Colonic mucosa (tissue), 4 donors: ENCODE data around the gene POU2F2. TPM values are rescaled to one million over a fixed set of nuclear protein-coding genes. Genes with fewer than 3 reads are reported as not detected.
A peak's percentile ranks its signal among the peaks of the same experiment; 100 is the strongest.

Source experiments
- DNase-seq: peaks from one replicate; pipeline ENCODE4 v3.0.0-alpha.2; 2020
- H3K27ac ChIP-seq: fragments of 200-600 bp; one replicate; pipeline ENCODE4 v1.8.0; 2021
- H3K27me3 ChIP-seq: fragments of 200-600 bp; one replicate; pipeline ENCODE4 v1.8.0; 2021
- H3K36me3 ChIP-seq: fragments of 200-600 bp; one replicate; pipeline ENCODE4 v1.8.0; 2021
- H3K4me1 ChIP-seq: fragments of 200-600 bp; one replicate; pipeline ENCODE4 v1.8.0; 2021; ENCODE audit warnings: mild to moderate bottlenecking
- H3K4me3 ChIP-seq: fragments of 200-600 bp; one replicate; pipeline ENCODE4 v1.8.0; 2021
- H3K9ac ChIP-seq, 2 donors: one replicate each; pipeline ENCODE4 v1.7.0; 2013; ENCODE audit warnings: control low read depth in 2 of 2, low read depth in 2 of 2, low read length in 2 of 2
- H3K9me3 ChIP-seq: fragments of 200-600 bp; one replicate; pipeline ENCODE4 v1.8.0; 2021
- intact Hi-C: fragments of 100-400 bp; cut with DNase I; formaldehyde crosslinking; loops from one replicate; pipeline ENCODE4 v1.14.1; 2022
- total RNA-seq, 2 donors: library from RNA; stranded (reverse); fragmentation: NEBNext Ultra II Directional in 1 of 2; extraction: Animal tissue kit (Norgen Biotek cat#: 25700) in 1 of 2; gene quantifications; one replicate each; pipeline ENCODE4 v1.2.1, GENCODE V29; 2021
- TF ChIP-seq, protein P1 (sequence below): fragments of 200-600 bp; IDR thresholded peaks from one replicate; pipeline ENCODE4 v1.8.0; 2022; ENCODE audit warnings: antibody characterized with exemption, mild to moderate bottlenecking
- donor health status: healthy.
- donor health status: DM: no; HTN: no; CAD: no.
- donor health status: DM: no; HTN: no; CAD: no.

POU2F2 gene
- total RNA-seq, 2 donors from 2014 or later = 2.1 to 4.0 TPM

DNA sequence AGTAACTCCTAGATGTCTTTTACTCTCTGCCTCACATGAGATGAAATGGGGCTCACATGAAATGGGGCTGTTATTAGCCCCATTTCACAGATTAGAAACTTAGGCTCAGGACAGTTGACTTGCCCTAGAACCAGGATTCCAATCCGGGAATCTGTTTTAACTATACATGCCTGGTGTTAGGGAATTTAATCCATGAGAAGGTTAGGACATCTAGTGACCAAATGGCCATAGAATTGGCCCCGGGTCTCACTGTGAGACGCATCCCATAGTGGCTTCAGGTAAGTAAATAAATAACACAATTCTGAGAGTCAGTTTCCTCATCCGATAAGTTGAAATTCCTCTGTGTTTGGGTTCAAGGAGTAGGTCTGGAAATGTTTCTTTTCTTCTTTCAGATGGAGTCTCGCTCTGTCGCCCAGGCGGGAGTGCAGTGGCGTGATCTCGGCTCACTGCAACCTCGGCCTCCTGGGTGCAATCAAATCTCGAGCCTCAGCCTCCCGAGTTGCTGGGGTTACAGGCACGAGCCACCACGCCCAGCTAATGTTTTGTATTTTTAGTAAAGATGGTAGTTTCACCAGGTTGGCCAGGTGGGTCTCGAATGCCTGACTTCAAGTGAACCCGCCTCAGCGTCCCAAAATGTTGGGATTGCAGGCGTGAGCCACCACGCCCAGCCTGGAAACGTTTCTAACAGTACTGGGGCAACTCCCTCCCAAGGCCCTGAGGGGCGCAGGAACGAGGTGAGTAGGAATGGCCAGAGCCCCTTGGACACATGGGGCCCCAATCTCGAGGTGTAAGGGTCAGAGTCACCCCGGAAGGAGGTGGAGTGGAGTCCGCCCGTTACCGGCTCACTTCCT is 57.5 kb downstream of the POU2F2 start:
- Histone ChIP-seq H3K4me1 (no peaks in the 10 kb centered on the region), H3K36me3 (peaks cover 3% of the 10 kb centered on the region), H3K4me3 (peak overlapping the region; percentile 80), H3K9me3 (no peaks in the 10 kb centered on the region), H3K9ac (peak overlapping the region; percentile 90 to 91), H3K27ac (peak overlapping the region; percentile 97), H3K27me3 (no peaks in the 10 kb centered on the region)
- peak; percentile 52 for DNase-seq
- intact Hi-C loops = no loop called here
- TF ChIP-seq, protein P1, sequence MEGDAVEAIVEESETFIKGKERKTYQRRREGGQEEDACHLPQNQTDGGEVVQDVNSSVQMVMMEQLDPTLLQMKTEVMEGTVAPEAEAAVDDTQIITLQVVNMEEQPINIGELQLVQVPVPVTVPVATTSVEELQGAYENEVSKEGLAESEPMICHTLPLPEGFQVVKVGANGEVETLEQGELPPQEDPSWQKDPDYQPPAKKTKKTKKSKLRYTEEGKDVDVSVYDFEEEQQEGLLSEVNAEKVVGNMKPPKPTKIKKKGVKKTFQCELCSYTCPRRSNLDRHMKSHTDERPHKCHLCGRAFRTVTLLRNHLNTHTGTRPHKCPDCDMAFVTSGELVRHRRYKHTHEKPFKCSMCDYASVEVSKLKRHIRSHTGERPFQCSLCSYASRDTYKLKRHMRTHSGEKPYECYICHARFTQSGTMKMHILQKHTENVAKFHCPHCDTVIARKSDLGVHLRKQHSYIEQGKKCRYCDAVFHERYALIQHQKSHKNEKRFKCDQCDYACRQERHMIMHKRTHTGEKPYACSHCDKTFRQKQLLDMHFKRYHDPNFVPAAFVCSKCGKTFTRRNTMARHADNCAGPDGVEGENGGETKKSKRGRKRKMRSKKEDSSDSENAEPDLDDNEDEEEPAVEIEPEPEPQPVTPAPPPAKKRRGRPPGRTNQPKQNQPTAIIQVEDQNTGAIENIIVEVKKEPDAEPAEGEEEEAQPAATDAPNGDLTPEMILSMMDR = no peak

DNA sequence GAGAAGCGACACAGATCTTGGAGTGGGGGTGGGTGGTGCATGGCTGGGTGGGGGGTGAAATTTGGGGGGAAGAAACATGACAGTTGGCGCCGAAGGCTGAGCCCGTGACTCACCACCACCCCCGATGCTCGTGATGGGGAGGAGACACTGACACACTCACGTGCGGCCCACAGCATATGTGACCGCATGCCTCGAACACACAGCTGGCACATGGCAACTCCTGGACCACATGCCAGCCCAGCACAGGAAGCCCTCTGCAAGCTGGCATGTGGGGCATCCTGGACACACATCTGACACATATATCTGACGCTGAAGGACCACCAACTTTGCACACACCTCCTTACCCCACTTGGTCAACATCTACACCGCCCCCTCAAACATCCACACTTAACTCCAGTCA is 61.0 kb downstream of the POU2F2 start:
- Histone ChIP-seq H3K4me1 (no peaks in the 10 kb centered on the region), H3K4me3 (no peak overlapping the region), H3K27ac (no peak overlapping the region), H3K27me3 (peaks cover 5% of the 10 kb centered on the region), H3K9ac (no peak overlapping the region), H3K9me3 (no peaks in the 10 kb centered on the region), H3K36me3 (no peaks in the 10 kb centered on the region)
- intact Hi-C loops = no loop called here
- TF ChIP-seq, protein P1 = no peak
- DNase-seq = no peak

DNA sequence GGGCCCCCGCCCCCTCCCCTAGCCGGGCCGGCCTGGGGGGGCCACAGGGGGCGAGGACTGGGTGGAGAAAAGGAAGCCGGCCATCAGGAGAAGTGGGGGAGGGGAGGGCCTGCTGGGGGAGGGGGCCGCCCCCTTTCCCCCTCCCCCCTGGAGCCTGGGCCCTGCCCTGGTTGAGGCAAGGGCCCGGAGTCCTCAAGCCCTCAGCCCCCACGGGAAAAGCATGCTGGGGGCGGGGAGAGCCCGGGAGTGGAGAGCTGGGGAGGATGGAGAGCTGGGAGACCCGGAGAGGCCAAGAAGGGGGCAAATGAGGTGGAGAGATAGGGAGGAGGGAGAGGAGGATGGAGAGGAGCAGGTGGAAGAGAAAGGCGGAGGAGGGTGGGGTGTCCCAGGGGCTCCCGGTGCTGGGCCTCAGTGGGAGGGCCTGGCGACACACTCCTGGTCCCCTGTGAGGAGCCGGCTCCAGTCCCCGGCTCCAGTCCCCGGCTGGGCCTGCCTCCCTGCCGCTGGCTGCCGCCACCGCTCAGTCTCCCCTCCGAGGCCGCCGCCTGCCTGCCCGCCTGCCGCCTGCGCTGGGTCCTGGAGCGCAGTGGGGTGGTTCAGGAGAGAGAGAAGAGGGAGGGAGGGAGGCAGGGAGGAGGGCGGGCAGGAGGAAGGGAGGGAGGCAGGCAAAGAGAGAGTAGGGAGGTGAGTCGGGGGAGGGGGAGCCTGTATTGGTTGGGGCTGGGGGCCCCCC is 62.5 kb downstream of the POU2F2 start, which contains the start of gene GRIK5:
Gene GRIK5 (minus strand): TSS at position 588 of the 733 bp plus-strand sequence. CDS start 4,436 bp downstream, outside the sequence.
- H3K27ac ChIP-seq = no peak within 1 kb of the TSS
- no peaks in the 10 kb centered on the region for H3K4me1 ChIP-seq
- intact Hi-C loops = no loop called here
- no peaks in the 10 kb centered on the region for H3K9me3 ChIP-seq
- peak within 1 kb of the TSS; percentile 15 for H3K4me3 ChIP-seq
- no peaks in the 10 kb centered on the region for H3K36me3 ChIP-seq
- H3K27me3 ChIP-seq = peaks cover 5% of the 10 kb centered on the region
- H3K9ac ChIP-seq = peak within 1 kb of the TSS in 1 of 2 donors; percentile 24
- TF ChIP-seq, protein P1 = no peak
- DNase-seq = no peak

DNA sequence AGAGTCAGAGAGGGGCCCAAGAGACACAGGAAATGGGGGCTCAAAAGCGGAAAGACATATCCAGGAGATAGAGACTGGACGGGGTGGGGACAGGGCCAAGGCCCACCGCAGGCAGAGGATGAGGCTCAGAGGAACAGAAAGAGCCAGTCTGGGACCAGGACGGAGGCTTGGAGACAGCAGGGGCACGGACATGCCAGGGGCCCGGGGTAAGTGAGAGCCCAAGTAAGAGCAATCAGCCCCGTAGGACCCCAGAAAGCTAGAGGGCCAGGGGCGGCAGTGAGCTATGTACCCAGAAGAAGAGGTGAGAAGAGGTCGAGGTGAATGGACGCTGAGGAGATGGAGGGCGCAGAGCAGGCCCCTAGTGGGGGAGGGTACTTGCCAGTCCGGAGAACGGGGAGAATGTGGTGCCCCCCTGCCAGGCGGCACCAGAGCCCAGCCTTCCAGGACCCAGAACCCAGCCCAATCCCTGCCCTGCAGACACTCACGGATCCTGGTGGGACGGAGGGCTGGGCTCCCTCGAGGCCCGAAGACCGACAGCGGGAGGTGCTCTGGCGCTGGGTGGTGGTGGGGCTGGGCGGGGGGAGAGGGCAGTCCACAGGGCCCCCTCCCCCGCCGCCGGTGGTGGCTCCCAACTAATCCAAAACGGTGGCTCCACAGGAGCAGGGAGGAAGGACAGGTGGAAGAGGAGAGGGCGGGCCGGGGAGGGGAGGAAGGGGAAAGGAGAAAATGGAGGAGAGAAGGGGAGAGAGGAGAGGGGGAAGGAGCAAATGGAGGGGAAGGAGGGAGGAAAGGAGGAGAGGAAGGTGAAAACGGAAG is 63.3 kb downstream of the POU2F2 start:
- Histone ChIP-seq H3K9me3 (no peaks in the 10 kb centered on the region), H3K36me3 (no peaks in the 10 kb centered on the region), H3K4me1 (no peaks in the 10 kb centered on the region), H3K27me3 (peaks cover 5% of the 10 kb centered on the region), H3K27ac (no peak overlapping the region), H3K4me3 (peak overlapping the region; percentile 3), H3K9ac (peak overlapping the region in 1 of 2 donors; percentile 12)
- DNase-seq = no peak
- TF ChIP-seq, protein P1 = no peak
- intact Hi-C loops = no loop called here

DNA sequence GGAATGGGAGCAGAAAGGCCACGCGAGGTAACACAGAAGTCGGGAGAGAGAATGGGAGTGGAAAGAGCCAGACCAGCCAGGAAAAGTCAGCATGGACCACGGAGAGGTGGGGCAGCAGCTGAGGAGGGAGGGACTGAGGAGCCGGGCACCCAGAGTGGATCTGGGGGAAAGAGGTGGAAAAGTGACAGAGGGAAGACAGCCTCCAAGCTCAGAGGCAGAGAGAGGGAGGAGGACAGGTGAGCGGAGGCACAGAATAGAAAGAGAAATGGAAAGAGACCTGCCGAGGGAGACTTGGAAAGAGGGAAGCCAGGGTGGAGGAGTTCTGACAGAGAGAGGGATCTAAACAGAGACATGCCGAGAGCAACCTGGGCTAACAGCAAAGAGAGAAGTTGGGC is 63.9 kb downstream of the POU2F2 start:
- H3K9ac ChIP-seq = no peak overlapping the region
- TF ChIP-seq, protein P1 = no peak
- intact Hi-C loops = no loop called here
- H3K27ac ChIP-seq = no peak overlapping the region
- H3K36me3 ChIP-seq = no peaks in the 10 kb centered on the region
- H3K4me1 ChIP-seq = no peaks in the 10 kb centered on the region
- no peaks in the 10 kb centered on the region for H3K9me3 ChIP-seq
- no peak for DNase-seq
- H3K4me3 ChIP-seq = peak overlapping the region; percentile 3
- H3K27me3 ChIP-seq = peaks cover 5% of the 10 kb centered on the region
